22Rv1 (cell line): ENCODE data around the gene NBR1.
"Not testable (repeated sequence)": the region's sequence is repeated elsewhere in the genome, so short reads cannot be mapped to it uniquely, and the experiment has no call there.

Experiments used
- H3K27ac ChIP-seq: fragments of 450-650 bp; 2 replicates; pipeline ENCODE4 v1.5.1; 2017
- CTCF ChIP-seq: fragments of 450-650 bp; IDR thresholded peaks from 2 replicates; pipeline ENCODE4 v1.5.1; 2017; ENCODE audit warnings: mild to moderate bottlenecking
- ZFX ChIP-seq: fragments of 450-650 bp; IDR thresholded peaks from 2 replicates; pipeline ENCODE4 v1.6.1; 2017; ENCODE audit warnings: antibody characterized with exemption, borderline replicate concordance

The NBR1 gene

GRCh38 chr17:43170766-43171585 is at the start of gene NBR1:
NBR1 (plus strand) TSS chr17:43171214; CDS start chr17:43175800, 4,586 bp downstream.
- H3K27ac ChIP-seq, result peak within 1 kb of the TSS; percentile 93
- TF ChIP-seq CTCF (no peak), ZFX (no peak)

- TF ChIP-seq CTCF (no peak), ZFX (no peak)
- peak within 1 kb of the TSS; percentile 88 for H3K27ac ChIP-seq
Observed at GRCh38 chr17:43125133-43125966, 45.7 kb upstream of the NBR1 start, which contains the start of gene BRCA1. BRCA1 (minus strand) TSS chr17:43125364; CDS start chr17:43124096, 1,268 bp downstream.

GRCh38 chr17:43125967-43126910 is 44.8 kb upstream of the NBR1 start:
- peak overlapping the region; percentile 88 for H3K27ac ChIP-seq
- no peak for TF ChIP-seq CTCF
- TF ChIP-seq ZFX, result no peak

GRCh38 chr17:43126911-43127290 is 44.1 kb upstream of the NBR1 start:
- peak overlapping the region; percentile 88; the same call in 1 of the 2 replicates for H3K27ac ChIP-seq
- TF ChIP-seq CTCF, result no peak

GRCh38 chr17:43127333-43127876 is 43.6 kb upstream of the NBR1 start:
- not testable (repeated sequence) for H3K27ac ChIP-seq

GRCh38 chr17:43129671-43130010 is 41.4 kb upstream of the NBR1 start:
- no peak overlapping the region for H3K27ac ChIP-seq
- TF ChIP-seq CTCF (no peak), ZFX (no peak)

GRCh38 chr17:43132117-43132516 is 38.9 kb upstream of the NBR1 start:
- TF ChIP-seq CTCF (no peak), ZFX (no peak)
- H3K27ac ChIP-seq, result no peak overlapping the region

- not testable (repeated sequence) for H3K27ac ChIP-seq
Observed at GRCh38 chr17:43133439-43133838, 37.6 kb upstream of the NBR1 start.
